Heart left ventricle (tissue), 13 donors: ENCODE results near the gene STIP1.

Source experiments
- POLR2A ChIP-seq, 2 donors: fragments of 450-650 bp; IDR thresholded peaks; one replicate each; pipeline ENCODE4 v1.6.1; 2017; ENCODE audit warnings: antibody characterized with exemption in 2 of 2, mild to moderate bottlenecking in 2 of 2, moderate library complexity in 2 of 2
- TF ChIP-seq, protein P1 (sequence below), 12 donors: fragments of 200-600 bp; sonication (generic) in 4 of 12; IDR thresholded peaks; one replicate each; pipeline versions ENCODE4 v1.5.0 to v1.8.0; 2018 to 2022; ENCODE audit warnings: antibody characterized with exemption in 12 of 12, mild to moderate bottlenecking in 5 of 12
- donor health status: ischemic (EF 13 %, LVEDD 7.1; RV severe dilation, severe dysfunction).
- donor health status: DM: no; HTN: yes; CAD: no.
- donor health status: DM: no; HTN: no; CAD: no.
- donor health status: ischemic (EF 25% LVEDD 6.9; RV normal size, moderate dysfunction).
- donor health status: ischemic (EF 25% LVEDD 5.7; RV mildly dilated, moderate dysfunction).
- donor health status: ischemic (EF 35%, LVEDD 5.7; RV mildly dilated, moderate dysfunction).
- donor health status: nonischemic (EF 11% LVEDD 7.7; RV severe dilation, severe dysfunction).
- donor health status: DM: yes; HTN: yes; CAD: no.
- donor health status: PGD.
- donor health status: ischemic (EF 29% LVEDD 5.4; RV normal size, mild dysfunction).
- donor health status: nonischemic (EF 23%, LVEDD 6.1; RV moderate dilation, normal function).

DNA sequence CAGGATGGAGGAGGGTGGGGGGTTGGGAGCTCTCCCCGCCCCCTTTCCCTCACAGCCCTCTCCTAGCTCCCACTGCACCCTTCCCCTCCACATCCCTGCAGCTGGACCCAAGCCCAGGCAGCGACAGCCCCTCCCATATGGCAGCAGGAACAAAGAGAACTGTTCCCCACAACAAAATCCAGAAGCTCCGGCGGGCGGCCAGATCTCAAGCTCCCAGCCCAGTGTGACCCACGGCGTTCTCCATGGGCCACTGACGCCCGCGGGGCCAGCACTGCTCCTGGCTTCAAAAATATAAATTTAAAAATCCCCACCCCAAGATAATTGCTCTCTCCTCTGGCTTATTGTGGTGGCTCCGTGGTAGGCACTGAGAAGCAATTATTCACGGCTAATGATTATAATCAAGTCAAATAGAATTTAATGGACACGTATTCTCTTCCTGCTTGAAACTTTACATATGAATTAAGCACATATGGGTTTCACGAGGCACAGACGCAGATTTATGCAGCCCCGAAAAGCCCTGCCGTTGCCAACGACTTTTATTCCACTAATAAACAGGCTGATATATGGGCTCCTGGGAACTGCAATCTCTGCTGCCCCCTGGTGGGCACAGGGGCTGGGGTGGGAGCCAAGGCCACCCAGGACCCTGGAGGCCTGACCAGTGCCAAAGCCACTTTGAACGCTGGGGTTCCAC lies 37.6 kb upstream of the STIP1 start:
- TF ChIP-seq, protein P1, sequence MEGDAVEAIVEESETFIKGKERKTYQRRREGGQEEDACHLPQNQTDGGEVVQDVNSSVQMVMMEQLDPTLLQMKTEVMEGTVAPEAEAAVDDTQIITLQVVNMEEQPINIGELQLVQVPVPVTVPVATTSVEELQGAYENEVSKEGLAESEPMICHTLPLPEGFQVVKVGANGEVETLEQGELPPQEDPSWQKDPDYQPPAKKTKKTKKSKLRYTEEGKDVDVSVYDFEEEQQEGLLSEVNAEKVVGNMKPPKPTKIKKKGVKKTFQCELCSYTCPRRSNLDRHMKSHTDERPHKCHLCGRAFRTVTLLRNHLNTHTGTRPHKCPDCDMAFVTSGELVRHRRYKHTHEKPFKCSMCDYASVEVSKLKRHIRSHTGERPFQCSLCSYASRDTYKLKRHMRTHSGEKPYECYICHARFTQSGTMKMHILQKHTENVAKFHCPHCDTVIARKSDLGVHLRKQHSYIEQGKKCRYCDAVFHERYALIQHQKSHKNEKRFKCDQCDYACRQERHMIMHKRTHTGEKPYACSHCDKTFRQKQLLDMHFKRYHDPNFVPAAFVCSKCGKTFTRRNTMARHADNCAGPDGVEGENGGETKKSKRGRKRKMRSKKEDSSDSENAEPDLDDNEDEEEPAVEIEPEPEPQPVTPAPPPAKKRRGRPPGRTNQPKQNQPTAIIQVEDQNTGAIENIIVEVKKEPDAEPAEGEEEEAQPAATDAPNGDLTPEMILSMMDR (IDR thresholded peaks at IDR 0.05) = peak; percentile 91 to 99 (median 96)
- no peak for TF ChIP-seq POLR2A (IDR thresholded peaks at IDR 0.05)
